OCI-LY7 (cell line): Measurements from ENCODE around the gene MINDY4. TPM values are rescaled to one million over a fixed set of nuclear protein-coding genes. Genes with fewer than 3 reads are reported as not detected.

Source experiments
- BruUV-seq: library from RNA; stranded (reverse); fragments of 400-500 nt; replicated peaks from 2 replicates; lab custom pipeline; 2021; lab: Mats Ljungman, UMichigan
- CTCF ChIA-PET: fragments of 300-600 bp; sonication (Branson Sonifier 250); formaldehyde crosslinking; loops from one replicate; lab custom pipeline; 2022; ENCODE audit warnings: antibody characterized with exemption; ENCODE audit not compliant: unreplicated experiment; lab: Charles Lee
- POLR2A ChIA-PET: fragments of 300-600 bp; sonication (Branson Sonifier 250); formaldehyde crosslinking; loops from one replicate; lab custom pipeline; 2022; ENCODE audit warnings: antibody characterized with exemption; lab: Charles Lee
- DNase-seq: peaks from one replicate; pipeline ENCODE4 v3.0.0-alpha.2; 2015; ENCODE audit warnings: low spot score
- H2AFZ ChIP-seq: fragments of 200-600 bp; sonication (generic), shearing (Covaris generic); 2 replicates; pipeline ENCODE4 v1.6.1; 2014; ENCODE audit warnings: mild to moderate bottlenecking, antibody characterized with exemption, low read length, moderate library complexity
- H3K27ac ChIP-seq: fragments of 200-600 bp; sonication (generic); 2 replicates; pipeline ENCODE4 v1.5.1; 2014; ENCODE audit warnings: mixed run types, low read depth, mild to moderate bottlenecking, moderate library complexity, low read length, inconsistent platforms; ENCODE audit not compliant: poor library complexity, severe bottlenecking
- H3K36me3 ChIP-seq: fragments of 200-600 bp; sonication (generic); 2 replicates; pipeline ENCODE4 v1.6.1; 2014; ENCODE audit warnings: mild to moderate bottlenecking, antibody characterized with exemption, low read length, moderate library complexity, mixed read lengths; ENCODE audit not compliant: insufficient read depth
- H3K4me1 ChIP-seq: fragments of 200-600 bp; sonication (generic); 2 replicates; pipeline ENCODE4 v1.5.1; 2014; ENCODE audit warnings: mild to moderate bottlenecking, low read length; ENCODE audit not compliant: insufficient read depth, poor library complexity, severe bottlenecking
- H3K4me2 ChIP-seq: fragments of 200-600 bp; sonication (generic); 2 replicates; pipeline ENCODE4 v1.6.1; 2014; ENCODE audit warnings: mild to moderate bottlenecking, low read length
- H3K4me3 ChIP-seq: fragments of 200-600 bp; sonication (generic); 2 replicates; pipeline ENCODE4 v1.5.1; 2014; ENCODE audit warnings: mild to moderate bottlenecking, low read depth, low read length; ENCODE audit not compliant: poor library complexity, severe bottlenecking
- H3K79me2 ChIP-seq: fragments of 200-600 bp; sonication (generic); 2 replicates; pipeline ENCODE4 v1.6.1; 2016; ENCODE audit warnings: low read depth, mild to moderate bottlenecking, low read length, moderate library complexity, mixed read lengths; ENCODE audit not compliant: insufficient read depth
- H3K9me2 ChIP-seq: fragments of 200-600 bp; sonication (generic); 2 replicates; pipeline ENCODE4 v1.6.1; 2016; ENCODE audit warnings: mild to moderate bottlenecking, low read length, mixed read lengths; ENCODE audit not compliant: insufficient read depth
- H3K9me3 ChIP-seq: fragments of 200-600 bp; sonication (generic); 2 replicates; pipeline ENCODE4 v1.6.1; 2014; ENCODE audit warnings: mild to moderate bottlenecking, mixed run types, low read length, mixed read lengths
- H4K20me1 ChIP-seq: fragments of 200-600 bp; sonication (generic); 2 replicates; pipeline ENCODE4 v1.6.1; 2014; ENCODE audit warnings: mild to moderate bottlenecking, antibody characterized with exemption, low read length, moderate library complexity, mixed read lengths; ENCODE audit not compliant: insufficient read depth
- CTCF ChIP-seq: fragments of 200-600 bp; sonication (generic); conservative IDR thresholded peaks from 2 replicates; pipeline ENCODE4 v1.5.1; 2014; ENCODE audit warnings: mild to moderate bottlenecking, antibody characterized with exemption, low read length, moderate library complexity, mixed read lengths
- EZH2phosphoT487 ChIP-seq: fragments of 200-600 bp; sonication (generic); IDR thresholded peaks from 2 replicates; pipeline ENCODE4 v1.6.1; 2018; ENCODE audit warnings: low read depth, borderline replicate concordance, mild to moderate bottlenecking, mixed run types, antibody characterized with exemption, low read length, moderate library complexity, mixed read lengths
- intact Hi-C: fragments of 100-400 bp; cut with micrococcal nuclease; formaldehyde crosslinking; loops from one replicate; pipeline ENCODE4 v1.10.0; 2022; ENCODE audit not compliant: unreplicated experiment
- total RNA-seq, 2 experiments: library from RNA; depleted of rRNA in 1 of 2; stranded (reverse); fragments of >200 nt in 1 of 2; shearing (Covaris generic) in 1 of 2; gene quantifications; 2 replicates each; pipeline ENCODE4 v1.2.3, GENCODE V29; 2014 to 2022

MINDY4 gene
- total RNA-seq, 2 experiments from 2014 or later = 0.86 TPM; not detected in 1

GRCh38 chr7:30908681-30909080 is 137.5 kb downstream of the MINDY4 start:
- intact Hi-C loops = loop anchor here (1.0 kb wide), 1 partner anchor 108 kb away; no protein-coding TSS in a partner anchor
- CTCF ChIA-PET = no interaction called here
- DNase-seq = no peak
- H3K4me1 ChIP-seq = no peaks in the 10 kb centered on the region
- H3K79me2 ChIP-seq = no peaks in the 10 kb centered on the region
- H3K4me2 ChIP-seq = no peak overlapping the region
- no peaks in the 10 kb centered on the region for H3K9me2 ChIP-seq
- TF ChIP-seq CTCF (no peak), EZH2phosphoT487 (no peak)
- H2AFZ ChIP-seq = no peak overlapping the region
- no TSS peak for BruUV-seq
- no peak overlapping the region for H3K27ac ChIP-seq
- H4K20me1 ChIP-seq = no peaks in the 10 kb centered on the region
- POLR2A ChIA-PET = no interaction called here
- H3K9me3 ChIP-seq = no peaks in the 10 kb centered on the region
- H3K4me3 ChIP-seq = no peak overlapping the region
- H3K36me3 ChIP-seq = no peaks in the 10 kb centered on the region

DNA sequence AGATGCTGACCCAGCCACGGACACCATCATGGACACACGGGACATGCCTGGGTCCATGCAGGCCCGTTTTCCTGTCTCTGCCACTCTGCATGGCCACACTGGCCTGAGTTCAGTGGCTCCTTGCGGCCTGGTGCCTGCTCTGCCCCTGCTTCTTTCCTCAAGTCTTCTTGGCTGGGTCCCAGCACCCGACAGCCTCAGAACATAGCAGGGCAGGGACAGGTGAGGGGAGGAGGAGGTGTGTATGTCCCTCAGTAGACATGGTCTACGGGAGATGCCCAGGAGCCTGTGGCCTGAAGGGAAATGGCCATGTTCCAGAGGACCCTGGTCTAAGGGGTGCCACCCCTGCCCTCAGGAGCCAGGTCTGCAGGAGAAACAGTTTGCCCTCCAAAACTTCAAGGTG is 138.2 kb downstream of the MINDY4 start:
- no peaks in the 10 kb centered on the region for H4K20me1 ChIP-seq
- DNase-seq = no peak
- no peaks in the 10 kb centered on the region for H3K36me3 ChIP-seq
- no peak overlapping the region for H3K27ac ChIP-seq
- H3K9me2 ChIP-seq = no peaks in the 10 kb centered on the region
- no peaks in the 10 kb centered on the region for H3K9me3 ChIP-seq
- no peak overlapping the region for H3K4me3 ChIP-seq
- ChIA-PET POLR2A (no interaction called here), CTCF (no interaction called here)
- TF ChIP-seq EZH2phosphoT487 (no peak), CTCF (no peak)
- intact Hi-C loops = no loop called here
- no peak overlapping the region for H3K4me2 ChIP-seq
- no peaks in the 10 kb centered on the region for H3K79me2 ChIP-seq
- no peaks in the 10 kb centered on the region for H3K4me1 ChIP-seq
- no peak overlapping the region for H2AFZ ChIP-seq
- no TSS peak for BruUV-seq

DNA sequence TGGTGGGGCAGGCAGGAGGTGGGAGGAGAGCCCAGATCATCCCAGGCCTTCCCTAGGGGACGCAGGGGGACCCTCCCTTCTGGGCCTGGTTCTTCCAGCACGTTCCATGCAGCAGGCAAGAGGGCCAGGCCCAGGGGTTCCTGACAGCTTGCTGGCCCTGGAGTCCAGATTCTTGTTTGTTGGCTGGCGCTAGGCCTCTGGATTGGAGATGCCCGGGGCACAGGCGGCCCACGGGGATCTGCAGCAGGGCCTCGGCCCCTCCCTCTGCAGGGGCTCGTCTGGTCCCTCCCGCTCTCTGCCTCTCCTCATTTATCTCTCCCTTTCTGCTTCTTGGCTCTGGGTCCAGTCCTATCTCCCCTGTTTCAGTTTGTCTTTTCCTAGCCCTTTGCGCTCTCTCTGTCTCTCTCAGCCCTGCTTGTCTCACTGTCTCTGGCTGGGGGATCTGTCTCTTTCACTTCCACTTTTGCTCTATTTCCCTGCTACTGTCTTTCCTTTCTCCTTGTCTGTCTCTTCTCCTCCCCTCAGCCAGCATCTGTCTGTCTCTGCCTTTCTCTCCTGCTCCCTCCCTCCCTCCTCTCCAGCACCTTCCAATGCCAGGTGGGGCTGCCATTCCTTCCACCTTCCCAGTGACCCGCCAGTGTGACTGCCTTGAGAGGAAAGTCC is 139.3 kb downstream of the MINDY4 start:
- H3K4me2 ChIP-seq = no peak overlapping the region
- no peak overlapping the region for H2AFZ ChIP-seq
- no peaks in the 10 kb centered on the region for H3K9me3 ChIP-seq
- H3K9me2 ChIP-seq = no peaks in the 10 kb centered on the region
- intact Hi-C loops = no loop called here
- H3K4me3 ChIP-seq = no peak overlapping the region
- H3K4me1 ChIP-seq = no peaks in the 10 kb centered on the region
- no peaks in the 10 kb centered on the region for H4K20me1 ChIP-seq
- POLR2A ChIA-PET = no interaction called here
- CTCF ChIA-PET = no interaction called here
- BruUV-seq = no TSS peak
- no peaks in the 10 kb centered on the region for H3K36me3 ChIP-seq
- H3K79me2 ChIP-seq = no peaks in the 10 kb centered on the region
- TF ChIP-seq CTCF = no peak
- no peak for TF ChIP-seq EZH2phosphoT487
- no peak for DNase-seq
- no peak overlapping the region for H3K27ac ChIP-seq
